GM10248 (cell line): ENCODE results near the gene LRRC8B.

Experiments used
- CTCF ChIA-PET: fragments of 300-600 bp; sonication (Branson Sonifier 250); formaldehyde crosslinking; extraction: SDS; loops from one replicate; lab custom pipeline; 2021; ENCODE audit warnings: antibody characterized with exemption; lab: Yijun Ruan, JAX
- POLR2A ChIA-PET: fragments of 350-650 bp; sonication (Branson Sonifier 250); formaldehyde crosslinking; extraction: SDS; loops from one replicate; lab custom pipeline; 2020; ENCODE audit warnings: antibody characterized with exemption; lab: Yijun Ruan, JAX
- DNase-seq: peaks from one replicate; pipeline ENCODE4 v3.0.0; 2012; ENCODE audit errors: extremely low spot score
- CTCF ChIP-seq: IDR thresholded peaks from 2 replicates; pipeline ENCODE4 v1.5.1; 2012; ENCODE audit warnings: mild to moderate bottlenecking, low read depth; ENCODE audit errors: extremely low read depth, missing control alignments, control extremely low read depth

The LRRC8B gene

GRCh38 chr1:89530444-89531089 is 5.9 kb downstream of the LRRC8B start:
- no peak for DNase-seq
- no peak for TF ChIP-seq CTCF
- ChIA-PET POLR2A (no interaction called here), CTCF (interaction anchor here (1.5 kb wide), 1 partner anchor 74 kb away, joined by 4 read pairs; no protein-coding TSS in a partner anchor)

- CTCF ChIA-PET: interaction anchor here (1.2 to 3.5 kb wide), 4 partner anchors 9 to 73 kb away, joined by 4 to 14 read pairs (median 4); no protein-coding TSS in a partner anchor
- POLR2A ChIA-PET: no interaction called here
- no peak for DNase-seq
- TF ChIP-seq CTCF: no peak
These were observed 7.0 kb downstream of the LRRC8B start for GRCh38 chr1:89531480-89532139.

GRCh38 chr1:89532228-89532627 is 7.6 kb downstream of the LRRC8B start:
- CTCF ChIA-PET: interaction anchor here (1.1 to 3.5 kb wide), 5 partner anchors 9 to 73 kb away, joined by 3 to 14 read pairs (median 4); no protein-coding TSS in a partner anchor
- TF ChIP-seq CTCF: no peak
- DNase-seq: no peak
- POLR2A ChIA-PET: no interaction called here

- TF ChIP-seq CTCF: no peak
- DNase-seq: no peak
- POLR2A ChIA-PET: interaction anchor here (0.5 kb wide), 1 partner anchor 418 kb away, joined by 4 read pairs; no protein-coding TSS in a partner anchor
- CTCF ChIA-PET: interaction anchor here (1.1 to 3.5 kb wide), 2 partner anchors 13 to 19 kb away, joined by 3 to 14 read pairs; no protein-coding TSS in a partner anchor
These were observed 8.2 kb downstream of the LRRC8B start for GRCh38 chr1:89532866-89533265.

GRCh38 chr1:89535537-89535936 is 10.9 kb downstream of the LRRC8B start:
- CTCF ChIA-PET: interaction anchor here (1.2 to 2.7 kb wide), 4 partner anchors 11 to 45 kb away, joined by 4 to 10 read pairs (median 4); no protein-coding TSS in a partner anchor
- no peak for DNase-seq
- TF ChIP-seq CTCF: no peak
- POLR2A ChIA-PET: no interaction called here

- CTCF ChIA-PET: interaction anchor here (1.2 to 2.7 kb wide), 4 partner anchors 9 to 18 kb away, joined by 3 to 10 read pairs (median 4); no protein-coding TSS in a partner anchor
These were observed 12.1 kb downstream of the LRRC8B start for GRCh38 chr1:89536555-89537341.

More at GRCh38 chr1:89536555-89537341, 12.1 kb downstream of the LRRC8B start:
- no peak for TF ChIP-seq CTCF
- DNase-seq: no peak
- POLR2A ChIA-PET: no interaction called here
